GM12872 (cell line): ENCODE data around the gene CACUL1.

Source experiments
- CTCF ChIP-seq: IDR thresholded peaks from 3 replicates; pipeline ENCODE4 v1.5.1; 2011; ENCODE audit warnings: low read depth, mild to moderate bottlenecking, low read length, moderate library complexity; ENCODE audit not compliant: insufficient read depth

CACUL1 gene

GRCh38 chr10:118776033-118776432 lies 21.3 kb upstream of the CACUL1 start:
- TF ChIP-seq CTCF: no peak

GRCh38 chr10:118775478-118775877 lies 20.7 kb upstream of the CACUL1 start:
- TF ChIP-seq CTCF: no peak

- no peak for TF ChIP-seq CTCF
These were observed 18.3 kb upstream of the CACUL1 start for GRCh38 chr10:118773041-118773440.

- no peak for TF ChIP-seq CTCF
These were observed 17.2 kb upstream of the CACUL1 start for GRCh38 chr10:118771976-118772375.

- no peak for TF ChIP-seq CTCF
These were observed 15.3 kb upstream of the CACUL1 start for GRCh38 chr10:118769898-118770600.

GRCh38 chr10:118768041-118768919 lies 13.5 kb upstream of the CACUL1 start:
- TF ChIP-seq CTCF: no peak

GRCh38 chr10:118767297-118768040 lies 12.7 kb upstream of the CACUL1 start:
- no peak for TF ChIP-seq CTCF
